Lower leg skin (tissue), 3 donors: Measurements from ENCODE around the gene GPBP1L1.

ENCODE experiments used
- CTCF ChIP-seq, 3 donors: fragments of 450-650 bp; IDR thresholded peaks; one replicate each; pipeline ENCODE4 v1.5.1; 2016; ENCODE audit warnings: antibody characterized with exemption in 3 of 3, mild to moderate bottlenecking in 3 of 3, moderate library complexity in 2 of 3
- POLR2A ChIP-seq, 2 donors: fragments of 450-650 bp; IDR thresholded peaks; one replicate each; pipeline ENCODE4 v1.6.1; 2016 to 2017; ENCODE audit warnings: antibody characterized with exemption in 2 of 2, mild to moderate bottlenecking in 1 of 2, moderate library complexity in 1 of 2

DNA sequence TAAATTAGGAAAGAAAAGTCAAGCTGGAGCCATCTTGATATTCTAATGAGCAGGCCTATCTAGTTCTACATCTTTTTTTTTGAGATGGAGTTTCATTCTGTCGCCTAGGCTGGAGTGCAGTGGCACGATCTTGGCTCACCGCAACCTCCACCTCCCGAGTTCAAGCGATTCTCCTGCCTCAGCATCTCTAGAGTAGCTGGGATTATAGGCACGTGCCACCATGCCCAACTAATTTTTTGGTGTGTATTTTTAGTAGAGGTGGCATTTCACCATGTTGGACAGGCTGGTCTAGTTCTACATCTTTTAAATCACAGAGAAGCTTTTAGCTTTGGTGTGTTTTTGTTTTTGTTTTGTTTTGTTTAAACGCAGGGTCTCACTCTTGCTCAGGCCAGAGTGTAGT is 8.5 kb upstream of the GPBP1L1 start:
- TF ChIP-seq CTCF (IDR thresholded peaks at IDR 0.05) (no peak), POLR2A (IDR thresholded peaks at IDR 0.05) (no peak)
